IPS-20b (cell line): Measurements from ENCODE around the gene NKAPD1.
"Not testable (repeated sequence)": the region's sequence is repeated elsewhere in the genome, so short reads cannot be mapped to it uniquely, and the experiment has no call there.

ENCODE experiments used
- H3K27ac ChIP-seq: one replicate; pipeline ENCODE4 v1.5.1; 2013; ENCODE audit warnings: low read length
- H3K27me3 ChIP-seq: 2 replicates; pipeline ENCODE4 v1.6.1; 2013; ENCODE audit warnings: mild to moderate bottlenecking, low read length, inconsistent platforms; ENCODE audit not compliant: insufficient read depth
- H3K36me3 ChIP-seq: 2 replicates; pipeline ENCODE4 v1.6.1; 2013; ENCODE audit warnings: low read depth, mild to moderate bottlenecking, inconsistent platforms, low read length, moderate library complexity; ENCODE audit not compliant: insufficient read depth
- H3K4me1 ChIP-seq: 2 replicates; pipeline ENCODE4 v1.6.1; 2013; ENCODE audit warnings: mild to moderate bottlenecking, control low read depth, inconsistent platforms, low read length, moderate library complexity; ENCODE audit not compliant: insufficient read depth
- H3K4me3 ChIP-seq: 2 replicates; pipeline ENCODE4 v1.5.1; 2013; ENCODE audit warnings: mild to moderate bottlenecking, low read length, inconsistent platforms
- H3K9ac ChIP-seq: 2 replicates; pipeline ENCODE4 v1.6.1; 2013; ENCODE audit warnings: low read depth, mild to moderate bottlenecking, inconsistent platforms, low read length, moderate library complexity
- H3K9me3 ChIP-seq: 2 replicates; pipeline ENCODE4 v1.6.1; 2013; ENCODE audit warnings: mild to moderate bottlenecking, low read depth, low read length, inconsistent platforms; ENCODE audit not compliant: insufficient read depth

The NKAPD1 gene

DNA sequence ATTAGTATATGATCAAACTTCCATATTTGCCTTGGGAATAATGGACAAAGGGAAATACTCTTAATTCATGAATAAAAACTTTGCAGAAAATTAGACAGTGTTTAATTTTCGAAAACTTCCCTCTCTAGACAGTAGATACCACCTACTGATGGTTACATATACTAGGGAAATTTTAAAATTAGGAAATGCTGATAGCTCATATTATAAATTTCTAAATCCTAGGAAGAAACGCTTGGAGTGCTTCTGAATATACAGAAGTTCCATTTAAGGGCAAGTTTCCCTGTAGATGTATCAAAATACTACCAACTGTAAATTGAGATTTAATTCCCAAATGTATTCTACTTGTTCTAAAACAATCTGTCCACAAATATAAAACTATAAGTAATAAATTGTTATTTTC, 21.2 kb downstream of the NKAPD1 start:
- peaks cover 61% of the 10 kb centered on the region for H3K36me3 ChIP-seq
- H3K27ac ChIP-seq, H3K4me3 ChIP-seq, H3K9me3 ChIP-seq, H3K9ac ChIP-seq, H3K27me3 ChIP-seq, H3K4me1 ChIP-seq: not testable (repeated sequence)

DNA sequence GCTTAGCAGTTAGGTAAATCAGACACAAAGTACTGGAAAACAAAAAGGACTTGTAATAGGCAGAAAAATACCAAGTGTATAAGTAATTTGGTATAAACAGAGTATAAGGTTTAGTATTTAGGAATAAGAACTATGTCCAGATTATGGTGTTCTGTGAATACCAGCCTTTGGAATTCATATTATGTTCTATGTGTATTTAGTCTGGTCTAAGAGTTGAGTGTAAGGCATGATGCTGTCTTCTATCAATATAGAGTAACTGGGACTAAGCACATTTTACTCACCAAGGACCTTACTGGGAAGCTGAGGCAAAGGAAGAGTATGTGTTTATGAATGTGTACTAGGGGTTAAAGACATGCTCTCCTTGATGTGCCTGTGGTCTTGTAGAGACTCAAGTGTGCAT, 22.1 kb downstream of the NKAPD1 start:
- Histone ChIP-seq H3K4me1 (no peaks in the 10 kb centered on the region), H3K9me3 (no peaks in the 10 kb centered on the region), H3K27me3 (no peaks in the 10 kb centered on the region), H3K9ac (no peak overlapping the region), H3K4me3 (no peak overlapping the region), H3K36me3 (peaks cover 52% of the 10 kb centered on the region), H3K27ac (no peak overlapping the region)

DNA sequence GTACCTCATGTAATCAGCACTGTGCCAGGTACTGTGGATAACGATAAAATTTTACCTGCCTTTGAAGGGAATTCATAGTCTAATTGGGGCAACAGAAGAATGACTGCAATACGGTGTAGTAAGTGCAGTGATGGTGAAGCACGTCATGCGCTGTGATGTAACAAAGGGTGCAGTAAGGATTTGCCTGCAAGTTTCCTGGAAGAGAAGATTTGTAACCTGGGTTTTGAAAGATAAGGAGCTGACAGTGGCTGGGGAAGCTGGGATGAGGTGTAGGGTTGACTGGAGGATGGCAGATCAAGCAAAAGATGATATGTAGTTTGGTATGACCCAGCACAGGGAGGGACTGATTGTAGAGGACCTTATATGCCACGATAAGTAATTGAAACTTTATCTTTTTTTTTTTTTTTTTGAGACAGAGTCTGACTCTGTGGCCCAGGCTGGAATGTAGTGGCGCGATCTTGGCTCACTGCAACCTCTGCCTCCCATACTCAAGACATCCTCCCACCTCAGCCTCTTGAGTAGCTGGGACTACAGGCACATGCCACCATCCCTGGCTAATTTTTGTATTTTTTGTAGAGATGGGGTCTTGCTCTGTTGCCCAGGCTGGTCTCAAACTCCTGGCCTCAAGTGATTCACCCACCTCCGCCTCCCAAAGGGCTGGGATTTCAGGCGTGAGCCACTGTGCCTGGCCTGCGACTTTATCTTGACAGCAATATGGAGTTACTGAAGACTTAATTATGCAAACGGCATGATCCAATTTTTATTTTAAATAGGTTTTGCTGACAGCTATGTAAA, 23.8 kb downstream of the NKAPD1 start:
- no peaks in the 10 kb centered on the region for H3K9me3 ChIP-seq
- no peaks in the 10 kb centered on the region for H3K4me1 ChIP-seq
- no peak overlapping the region for H3K27ac ChIP-seq
- H3K36me3 ChIP-seq = peaks cover 35% of the 10 kb centered on the region
- no peak overlapping the region for H3K4me3 ChIP-seq
- no peak overlapping the region for H3K9ac ChIP-seq
- H3K27me3 ChIP-seq = no peaks in the 10 kb centered on the region

DNA sequence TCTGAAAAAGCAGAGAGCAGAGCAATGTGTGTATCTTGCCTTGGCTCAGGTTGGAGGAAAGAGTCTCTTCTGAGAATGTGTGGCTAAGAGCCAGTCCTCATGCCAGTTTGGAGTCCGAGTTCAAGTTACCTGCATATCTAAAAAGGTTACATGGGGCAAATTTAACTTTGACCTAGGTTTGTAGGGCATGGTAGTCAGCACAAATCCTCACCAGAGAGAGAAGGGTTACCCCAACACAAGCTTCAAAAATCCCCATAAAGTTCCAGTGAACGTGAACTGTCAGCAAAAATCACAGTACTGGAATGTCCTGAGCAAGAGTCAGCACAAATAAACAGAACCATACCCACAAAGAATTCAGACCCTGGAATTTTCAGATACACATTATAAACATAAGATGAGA, 26.4 kb downstream of the NKAPD1 start:
- Histone ChIP-seq H3K9ac (no peak overlapping the region), H3K36me3 (peaks cover 12% of the 10 kb centered on the region), H3K4me1 (no peaks in the 10 kb centered on the region), H3K9me3 (no peaks in the 10 kb centered on the region), H3K27me3 (no peaks in the 10 kb centered on the region), H3K4me3 (no peak overlapping the region), H3K27ac (no peak overlapping the region)

DNA sequence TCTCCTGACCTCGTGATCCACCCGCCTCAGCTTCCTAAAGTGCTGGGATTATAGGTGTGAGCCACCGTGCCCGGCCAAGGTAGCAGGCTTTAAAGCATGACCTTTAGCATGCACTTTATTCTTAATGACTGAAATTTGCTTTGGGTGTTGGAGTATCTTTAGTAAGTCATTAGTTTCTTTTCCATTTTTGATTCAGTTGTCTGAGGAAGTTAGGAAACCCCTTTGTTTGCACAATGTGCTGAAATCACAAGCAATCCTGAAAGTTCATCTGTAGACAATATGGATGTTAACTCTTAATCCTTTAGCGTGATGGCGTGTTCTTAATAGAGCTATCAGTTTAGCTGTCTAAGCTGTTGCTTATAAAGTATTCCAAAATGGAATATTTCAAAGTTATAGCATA, 29.3 kb downstream of the NKAPD1 start:
- H3K27me3 ChIP-seq = no peaks in the 10 kb centered on the region
- no peak overlapping the region for H3K27ac ChIP-seq
- no peaks in the 10 kb centered on the region for H3K36me3 ChIP-seq
- H3K4me3 ChIP-seq = no peak overlapping the region
- no peak overlapping the region for H3K9ac ChIP-seq
- H3K4me1 ChIP-seq = no peaks in the 10 kb centered on the region
- no peaks in the 10 kb centered on the region for H3K9me3 ChIP-seq

DNA sequence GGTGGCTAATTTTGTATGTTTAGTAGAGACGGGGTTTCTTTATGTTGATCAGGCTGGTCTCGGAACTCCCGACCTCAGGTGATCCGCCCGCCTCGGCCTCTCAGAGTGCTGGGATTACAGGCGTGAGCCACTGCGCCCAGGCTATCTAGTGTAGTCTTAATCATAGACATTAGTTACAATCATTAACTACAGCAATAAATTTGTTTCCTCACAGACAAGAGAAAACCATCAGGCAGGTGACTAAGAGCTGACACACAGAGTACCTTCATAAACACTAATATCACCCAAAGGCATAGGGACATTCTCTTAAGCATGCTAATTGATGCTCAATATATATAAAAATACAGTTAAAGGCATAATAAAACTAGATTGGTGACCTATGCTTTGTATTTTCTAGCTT, 32.0 kb downstream of the NKAPD1 start:
- no peak overlapping the region for H3K4me3 ChIP-seq
- no peak overlapping the region for H3K27ac ChIP-seq
- H3K9ac ChIP-seq = no peak overlapping the region
- H3K9me3 ChIP-seq = no peaks in the 10 kb centered on the region
- no peaks in the 10 kb centered on the region for H3K27me3 ChIP-seq
- no peaks in the 10 kb centered on the region for H3K4me1 ChIP-seq
- no peaks in the 10 kb centered on the region for H3K36me3 ChIP-seq

DNA sequence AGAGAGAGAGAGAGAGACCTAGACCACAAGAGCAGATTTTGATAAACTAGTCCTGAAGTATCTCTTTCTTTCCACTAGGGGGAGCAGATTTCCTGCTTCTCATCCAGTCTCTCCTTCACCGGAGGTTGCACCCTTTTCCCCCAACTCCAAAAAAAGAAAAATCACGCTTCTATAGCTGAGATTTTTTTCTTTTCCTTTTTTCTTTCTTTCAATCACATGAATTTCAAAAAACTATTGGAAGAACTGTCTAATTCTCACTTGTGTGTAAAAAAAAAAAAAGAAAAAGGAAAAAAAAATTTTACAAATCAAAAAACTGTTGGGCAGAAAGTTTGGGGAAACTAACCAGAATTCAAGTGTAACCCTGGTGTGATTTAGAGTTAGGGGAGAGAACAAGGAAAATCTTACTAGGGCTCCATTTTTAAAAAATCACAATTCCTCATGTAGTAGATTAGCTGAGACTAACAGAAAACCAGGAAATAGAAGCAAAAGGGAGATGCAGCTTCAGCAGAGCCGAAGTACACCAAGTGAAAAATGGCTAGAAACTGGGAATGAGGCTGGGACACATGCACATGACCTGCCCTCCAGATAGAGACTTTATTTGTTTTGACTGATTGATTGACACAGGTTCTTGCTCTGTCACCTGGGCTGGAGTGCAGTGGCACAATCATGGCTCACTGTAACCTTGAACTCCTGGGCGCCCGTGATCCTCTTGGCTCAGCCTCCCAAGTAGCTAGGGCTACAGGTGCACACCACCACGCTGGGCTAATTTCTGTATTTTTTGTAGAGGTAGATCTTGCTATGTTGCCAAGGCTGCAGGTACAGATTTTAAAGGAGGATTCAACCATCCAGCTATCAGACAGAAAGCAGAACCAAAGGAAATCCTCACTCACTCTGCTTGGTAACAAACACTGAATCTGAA, 39.7 kb downstream of the NKAPD1 start:
- Histone ChIP-seq H3K27me3 (no peaks in the 10 kb centered on the region), H3K27ac (no peak overlapping the region), H3K9ac (no peak overlapping the region), H3K9me3 (no peaks in the 10 kb centered on the region), H3K4me3 (no peak overlapping the region), H3K36me3 (no peaks in the 10 kb centered on the region), H3K4me1 (no peaks in the 10 kb centered on the region)

DNA sequence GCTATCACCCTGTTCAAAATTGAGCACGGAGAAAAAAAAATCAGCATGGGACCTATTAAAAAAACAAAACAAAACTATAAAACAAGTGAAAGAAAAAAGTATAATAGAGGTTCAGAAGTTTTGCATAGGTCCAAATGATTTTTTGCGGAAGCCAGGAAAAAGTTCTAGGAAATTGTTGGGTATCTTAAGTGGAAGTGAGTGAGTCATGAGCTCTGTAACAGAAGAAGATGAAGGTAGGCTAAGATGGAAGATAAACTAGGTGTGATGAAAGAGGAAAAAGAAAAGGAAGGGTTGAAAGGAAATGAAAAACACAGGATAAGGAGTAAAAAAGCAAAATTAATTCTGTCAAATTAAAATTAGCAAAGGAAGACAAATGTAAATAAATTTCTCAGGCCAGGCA, 40.4 kb downstream of the NKAPD1 start:
- no peaks in the 10 kb centered on the region for H3K27me3 ChIP-seq
- no peak overlapping the region for H3K27ac ChIP-seq
- H3K36me3 ChIP-seq = no peaks in the 10 kb centered on the region
- H3K4me3 ChIP-seq = no peak overlapping the region
- H3K4me1 ChIP-seq = no peaks in the 10 kb centered on the region
- H3K9ac ChIP-seq = no peak overlapping the region
- H3K9me3 ChIP-seq = no peaks in the 10 kb centered on the region

DNA sequence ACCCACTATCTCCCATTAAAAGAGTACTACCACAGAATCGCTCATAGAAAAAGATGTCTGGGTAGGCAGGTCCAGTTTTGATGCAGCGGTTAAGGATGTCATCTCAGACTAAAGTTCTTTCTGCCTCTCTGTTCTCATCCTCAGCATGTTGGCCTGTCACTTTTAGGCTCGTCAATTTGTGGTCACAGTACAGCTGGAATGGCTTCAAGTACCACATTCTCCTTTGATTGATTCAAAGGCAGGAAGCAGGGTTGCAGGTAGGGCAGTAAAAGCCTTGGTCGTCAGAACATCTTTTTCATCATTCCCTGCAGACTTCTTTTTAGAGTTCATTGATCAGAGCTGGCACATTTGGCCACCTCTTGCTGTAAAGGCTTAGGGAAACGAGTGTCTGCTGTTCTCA, 41.3 kb downstream of the NKAPD1 start:
- Histone ChIP-seq H3K4me3 (no peak overlapping the region), H3K27ac (no peak overlapping the region), H3K9me3 (no peaks in the 10 kb centered on the region), H3K36me3 (no peaks in the 10 kb centered on the region), H3K4me1 (no peaks in the 10 kb centered on the region), H3K9ac (no peak overlapping the region), H3K27me3 (no peaks in the 10 kb centered on the region)

DNA sequence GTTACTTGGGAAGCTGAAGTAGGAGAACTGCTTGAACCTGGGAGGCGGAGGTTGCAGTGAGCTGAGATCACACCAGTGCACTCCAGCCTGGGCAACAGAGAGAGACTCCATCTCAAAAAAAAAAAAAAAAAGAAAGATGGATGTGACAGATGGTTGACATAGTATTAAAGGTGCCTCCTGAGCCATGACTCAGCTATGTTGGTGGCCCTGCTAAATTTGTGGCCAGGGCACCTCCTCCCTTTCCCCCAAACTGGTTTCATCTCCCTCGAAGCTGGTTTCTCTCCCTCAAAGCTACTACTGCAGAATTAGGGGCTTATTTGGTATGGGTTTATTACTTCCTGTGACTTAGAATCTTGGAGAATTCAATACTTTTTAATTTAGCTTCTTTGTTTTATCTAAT, 44.1 kb downstream of the NKAPD1 start:
- Histone ChIP-seq H3K9me3 (no peaks in the 10 kb centered on the region), H3K27ac (no peak overlapping the region), H3K27me3 (no peaks in the 10 kb centered on the region), H3K4me3 (no peak overlapping the region), H3K36me3 (no peaks in the 10 kb centered on the region), H3K4me1 (no peaks in the 10 kb centered on the region), H3K9ac (no peak overlapping the region)

DNA sequence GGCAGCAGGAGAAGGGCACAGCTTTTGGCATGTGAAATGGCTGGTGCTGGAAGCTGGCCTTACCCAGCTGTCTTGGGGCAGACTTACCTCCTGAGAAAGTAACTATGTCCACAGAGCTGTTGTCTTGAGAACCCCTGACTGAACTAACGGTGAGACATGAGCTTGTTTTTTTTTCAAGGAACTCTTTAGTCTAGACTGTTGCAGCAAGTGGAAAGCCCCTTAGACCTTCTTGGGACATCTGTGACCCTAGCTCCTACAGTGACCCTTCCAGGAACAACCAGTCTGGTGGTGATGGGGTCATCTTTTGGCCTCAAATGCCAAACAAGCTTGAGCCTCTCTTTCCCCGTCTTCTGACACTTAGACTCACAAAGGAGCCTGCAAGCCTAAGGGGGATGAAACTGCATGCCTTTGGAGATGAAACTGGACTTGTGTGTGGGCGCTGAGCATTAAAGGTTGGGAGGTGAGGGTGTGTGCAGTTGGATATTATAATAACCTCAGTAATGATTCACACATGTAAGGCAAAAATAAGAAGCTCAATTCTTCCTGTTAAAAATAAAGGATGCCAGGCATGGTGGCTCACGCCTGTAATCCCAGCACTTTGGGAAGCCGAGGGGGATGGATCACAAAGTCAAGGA, 48.0 kb downstream of the NKAPD1 start:
- no peaks in the 10 kb centered on the region for H3K4me1 ChIP-seq
- no peaks in the 10 kb centered on the region for H3K36me3 ChIP-seq
- no peaks in the 10 kb centered on the region for H3K27me3 ChIP-seq
- no peaks in the 10 kb centered on the region for H3K9me3 ChIP-seq
- H3K27ac ChIP-seq = no peak overlapping the region
- H3K9ac ChIP-seq = no peak overlapping the region
- H3K4me3 ChIP-seq = no peak overlapping the region
